AG09309 (cell line): ENCODE data around the gene PPP1R7.

Experiments used
- DNase-seq: peaks from one replicate; pipeline ENCODE4 v3.0.0-alpha.2; 2010; ENCODE audit warnings: low read depth
- H3K4me3 ChIP-seq: 2 replicates; pipeline ENCODE4 v1.5.1; 2011; ENCODE audit warnings: mild to moderate bottlenecking, low read depth, low read length, moderate library complexity; ENCODE audit not compliant: control insufficient read depth
- CTCF ChIP-seq: IDR thresholded peaks from 2 replicates; pipeline ENCODE4 v1.5.1; 2011; ENCODE audit warnings: mild to moderate bottlenecking, low read depth, low read length, inconsistent platforms; ENCODE audit not compliant: insufficient read depth, control insufficient read depth; ENCODE audit errors: missing control alignments

The PPP1R7 gene

GRCh38 chr2:241108271-241109209, 41.7 kb upstream of the PPP1R7 start:
- DNase-seq: no peak
- H3K4me3 ChIP-seq: no peak overlapping the region
- TF ChIP-seq CTCF: no peak

GRCh38 chr2:241109210-241110088, 40.8 kb upstream of the PPP1R7 start:
- no peak overlapping the region for H3K4me3 ChIP-seq
- DNase-seq: no peak

GRCh38 chr2:241110089-241110606, 40.1 kb upstream of the PPP1R7 start:
- no peak for TF ChIP-seq CTCF
- H3K4me3 ChIP-seq: no peak overlapping the region
- no peak for DNase-seq

More at GRCh38 chr2:241109210-241110088, 40.8 kb upstream of the PPP1R7 start:
- TF ChIP-seq CTCF: no peak

- TF ChIP-seq CTCF: no peak
- no peak for DNase-seq
- H3K4me3 ChIP-seq: no peak overlapping the region
These were observed 39.4 kb upstream of the PPP1R7 start for GRCh38 chr2:241110607-241111439.

- TF ChIP-seq CTCF: no peak
- no peak for DNase-seq
- H3K4me3 ChIP-seq: no peak overlapping the region
These were observed 38.8 kb upstream of the PPP1R7 start for GRCh38 chr2:241111440-241111805.

GRCh38 chr2:241112046-241112445, 38.2 kb upstream of the PPP1R7 start:
- H3K4me3 ChIP-seq: no peak overlapping the region
- TF ChIP-seq CTCF: no peak
- DNase-seq: no peak
